ENCODE results near the gene CYSRT1.

Gene CYSRT1

GRCh38 chr9:137205126-137206069, 19.6 kb upstream of the CYSRT1 start, which contains the start of the genes NDOR1 and TMEM203 (continued):
- TF ChIP-seq KLF1 (tag by site-specific recombination; IDR thresholded peaks at IDR 0.05) (peak; percentile 33; the same call in 1 of the 2 replicates), ZNF654 (tag by site-specific recombination; IDR thresholded peaks at IDR 0.05; ENCODE audit: low read depth) (no peak), MEIS1 (CRISPR knock-in tag; IDR thresholded peaks at IDR 0.05; ENCODE audit: borderline replicate concordance) (0 out of 2 replicates have a peak, but pooled peaks have one; percentile 12), ZNF707 (tag by site-specific recombination; IDR thresholded peaks at IDR 0.05) (no peak), ZNF324 (tag by site-specific recombination; IDR thresholded peaks at IDR 0.05) (no peak), YY2 (tag by site-specific recombination; IDR thresholded peaks at IDR 0.05) (peak; percentile 82), ZNF335 (tag by site-specific recombination; conservative IDR thresholded peaks at IDR 0.05) (peak; percentile 86), PATZ1 (tag by site-specific recombination; IDR thresholded peaks at IDR 0.05) (peak; percentile 53; the same call in 1 of the 2 replicates), ZSCAN30 (tag by site-specific recombination; IDR thresholded peaks at IDR 0.05) (peak; percentile 64; the same call in 1 of the 2 replicates), ZNF571 (tag by site-specific recombination; IDR thresholded peaks at IDR 0.05) (no peak), SP3 (tag by site-specific recombination; IDR thresholded peaks at IDR 0.05) (peak; percentile 75), ATF2 (tag by site-specific recombination; IDR thresholded peaks at IDR 0.05; ENCODE audit: low read depth) (no peak), YY1 (tag by site-specific recombination; IDR thresholded peaks at IDR 0.05) (peak; percentile 90), ZNF600 (tag by site-specific recombination; IDR thresholded peaks at IDR 0.05) (peak; percentile 71), ZBTB8A (tag by site-specific recombination; IDR thresholded peaks at IDR 0.05) (peak; percentile 78), ZNF302 (tag by site-specific recombination; IDR thresholded peaks at IDR 0.05; ENCODE audit: low read depth) (no peak), ZNF214 (tag by site-specific recombination; IDR thresholded peaks at IDR 0.05; ENCODE audit: borderline replicate concordance) (no peak), SP2 (tag by site-specific recombination; IDR thresholded peaks at IDR 0.05) (peak; percentile 88), ZNF23 (tag by site-specific recombination; IDR thresholded peaks at IDR 0.05; ENCODE audit: borderline replicate concordance) (no peak), ZNF704 (tag by site-specific recombination; IDR thresholded peaks at IDR 0.05) (peak; percentile 96), ZXDB (tag by site-specific recombination; IDR thresholded peaks at IDR 0.05) (peak; percentile 95), ZNF140 (tag by site-specific recombination; IDR thresholded peaks at IDR 0.05) (no peak), ZFP37 (tag by site-specific recombination; IDR thresholded peaks at IDR 0.05) (0 out of 2 replicates have a peak, but pooled peaks have one; percentile 56), ZNF157 (tag by site-specific recombination; IDR thresholded peaks at IDR 0.05) (no peak), ZNF610 (tag by site-specific recombination; IDR thresholded peaks at IDR 0.05; ENCODE audit: borderline replicate concordance) (0 out of 2 replicates have a peak, but pooled peaks have one; percentile 49), REPIN1 (tag by site-specific recombination; IDR thresholded peaks at IDR 0.05; ENCODE audit: low read depth) (no peak), HOXA7 (CRISPR knock-in tag; IDR thresholded peaks at IDR 0.05; ENCODE audit: borderline replicate concordance) (no peak), ZIC2 (tag by site-specific recombination; IDR thresholded peaks at IDR 0.05) (no peak), PRDM10 (tag by site-specific recombination; IDR thresholded peaks at IDR 0.05) (peak; percentile 52), ZNF2 (tag by site-specific recombination; IDR thresholded peaks at IDR 0.05) (peak; percentile 66; the same call in 1 of the 2 replicates), KLF10 (tag by site-specific recombination; IDR thresholded peaks at IDR 0.05) (peak; percentile 72; the same call in 1 of the 2 replicates)
